ENCODE measurements around the gene PIGH. TPM values are rescaled to one million over a fixed set of nuclear protein-coding genes. Genes with fewer than 3 reads are reported as not detected.

PIGH gene
- total RNA-seq, 1 experiment from 2014 or later: 9.4 TPM

DNA sequence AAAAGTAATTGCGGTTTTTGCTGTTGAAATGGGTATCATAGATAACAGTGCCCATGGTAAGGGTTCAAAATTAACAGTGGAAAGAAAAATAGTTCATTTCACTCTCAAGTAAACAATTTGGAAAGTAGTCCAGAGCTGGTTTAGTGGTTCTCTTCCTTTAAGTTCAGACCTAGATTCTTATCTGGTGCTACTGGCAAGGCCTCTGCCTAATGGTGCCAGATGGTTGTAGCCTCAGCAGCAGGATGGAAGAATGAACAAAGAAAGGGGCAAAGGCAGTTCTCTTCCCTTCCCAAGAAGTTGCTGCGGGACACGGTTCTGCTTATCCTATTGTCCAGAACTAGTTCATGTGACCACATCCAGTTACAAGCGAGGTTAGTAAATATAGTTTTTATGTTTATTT, 30.1 kb upstream of the PIGH start:
- no peaks in the 10 kb centered on the region for H3K4me1 Mint-ChIP-seq
- H4K20me1 ChIP-seq (ENCODE audit: control insufficient read depth, insufficient read depth, insufficient read length): no peaks in the 10 kb centered on the region
- peaks cover 5 to 7% (median 7%) of the 10 kb centered on the region in 3 experiments for H3K36me3 Mint-ChIP-seq (ENCODE audit: insufficient read depth in 1 of 3, low read depth in 3 of 3)
- no peak overlapping the region for H3K4me3 Mint-ChIP-seq
- H3K27ac ChIP-seq (ENCODE audit: insufficient read length, low read depth, low read length): no peak overlapping the region
- no peaks in the 10 kb centered on the region for H3K23me2 ChIP-seq (ENCODE audit: insufficient read length, low read depth, low read length, poor library complexity, severe bottlenecking)
- no peak overlapping the region for H3K56ac ChIP-seq (ENCODE audit: insufficient read length, low read depth, low read length)
- H3K9ac ChIP-seq (ENCODE audit: extremely low read depth, insufficient read length, low read length): no peak overlapping the region
- H3K4me2 ChIP-seq (ENCODE audit: insufficient read depth, insufficient read length, low read length): no peak overlapping the region
- H3K79me2 ChIP-seq (ENCODE audit: insufficient read depth, low read length): no peaks in the 10 kb centered on the region
- H3T11ph ChIP-seq (ENCODE audit: low read length): no peak overlapping the region
- no peaks in the 10 kb centered on the region for H3K4me1 ChIP-seq (ENCODE audit: insufficient read depth, low read length)
- no peak overlapping the region for H2BK20ac ChIP-seq (ENCODE audit: low read depth, low read length, poor library complexity, severe bottlenecking)
- H2BK120ac ChIP-seq (ENCODE audit: low read depth, low read length, poor library complexity, severe bottlenecking): no peak overlapping the region
- H4K8ac ChIP-seq (replicated peaks; ENCODE audit: insufficient read length, low read depth, low read length): no peak overlapping the region
- H4K91ac ChIP-seq (ENCODE audit: insufficient read length, low read depth, low read length): no peak overlapping the region
- WGBS (ENCODE audit: extremely low coverage, insufficient read length, low lambda C conversion rate): no CpG with 5 or more reads among the region's 4 CpGs
- TF ChIP-seq, protein P1, sequence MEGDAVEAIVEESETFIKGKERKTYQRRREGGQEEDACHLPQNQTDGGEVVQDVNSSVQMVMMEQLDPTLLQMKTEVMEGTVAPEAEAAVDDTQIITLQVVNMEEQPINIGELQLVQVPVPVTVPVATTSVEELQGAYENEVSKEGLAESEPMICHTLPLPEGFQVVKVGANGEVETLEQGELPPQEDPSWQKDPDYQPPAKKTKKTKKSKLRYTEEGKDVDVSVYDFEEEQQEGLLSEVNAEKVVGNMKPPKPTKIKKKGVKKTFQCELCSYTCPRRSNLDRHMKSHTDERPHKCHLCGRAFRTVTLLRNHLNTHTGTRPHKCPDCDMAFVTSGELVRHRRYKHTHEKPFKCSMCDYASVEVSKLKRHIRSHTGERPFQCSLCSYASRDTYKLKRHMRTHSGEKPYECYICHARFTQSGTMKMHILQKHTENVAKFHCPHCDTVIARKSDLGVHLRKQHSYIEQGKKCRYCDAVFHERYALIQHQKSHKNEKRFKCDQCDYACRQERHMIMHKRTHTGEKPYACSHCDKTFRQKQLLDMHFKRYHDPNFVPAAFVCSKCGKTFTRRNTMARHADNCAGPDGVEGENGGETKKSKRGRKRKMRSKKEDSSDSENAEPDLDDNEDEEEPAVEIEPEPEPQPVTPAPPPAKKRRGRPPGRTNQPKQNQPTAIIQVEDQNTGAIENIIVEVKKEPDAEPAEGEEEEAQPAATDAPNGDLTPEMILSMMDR (conservative IDR thresholded peaks at IDR 0.05): no peak
- H2BK15ac ChIP-seq (ENCODE audit: low read depth, low read length): no peak overlapping the region
- H3K27me3 ChIP-seq (ENCODE audit: insufficient read depth, low read length): no peaks in the 10 kb centered on the region
- no peaks in the 10 kb centered on the region for H3K79me1 ChIP-seq (ENCODE audit: insufficient read depth, low read depth, low read length, poor library complexity, severe bottlenecking)
- H3K27ac Mint-ChIP-seq: no peak overlapping the region
- H2BK12ac ChIP-seq (ENCODE audit: insufficient read length, low read depth, low read length): no peak overlapping the region
- no peaks in the 10 kb centered on the region for H3K27me3 Mint-ChIP-seq (ENCODE audit: low read depth)
- H3K18ac ChIP-seq (ENCODE audit: insufficient read length, low read depth, low read length): no peak overlapping the region
- no peak overlapping the region for H3K14ac ChIP-seq (ENCODE audit: insufficient read depth, low read length)
- DNase-seq: no peak
- H4K5ac ChIP-seq (ENCODE audit: insufficient read length, low read depth, low read length): no peak overlapping the region
- no peaks in the 10 kb centered on the region for H3K9me3 Mint-ChIP-seq
- no peak overlapping the region for H2BK5ac ChIP-seq (ENCODE audit: insufficient read length, low read length)
- H3K9me3 ChIP-seq (ENCODE audit: control insufficient read depth, low read depth, low read length): no peaks in the 10 kb centered on the region
- no peak overlapping the region for H3K4ac ChIP-seq (ENCODE audit: low read depth, low read length)
- no peak overlapping the region for H2AK5ac ChIP-seq (ENCODE audit: insufficient read length, low read length)
- H3K23ac ChIP-seq (ENCODE audit: insufficient read length, low read depth, low read length): no peak overlapping the region
- H2AFZ ChIP-seq (ENCODE audit: low read length): no peak overlapping the region
